ENCODE measurements around the gene HK1.

Gene HK1

GRCh38 chr10:69285699-69286098 is 7.4 kb downstream of the HK1 start:
- Histone ChIP-seq H3K27ac (no peak overlapping the region), H3K4me3 (no peak overlapping the region)
- no peak for TF ChIP-seq CTCF (IDR thresholded peaks at IDR 0.05)
- no peak for DNase-seq (ENCODE audit: low spot score)

- no peak for TF ChIP-seq CTCF (IDR thresholded peaks at IDR 0.05)
- H3K4me3 ChIP-seq, result no peak overlapping the region
- no peak overlapping the region for H3K27ac ChIP-seq
- DNase-seq (ENCODE audit: low spot score), result no peak
Observed at GRCh38 chr10:69287181-69287580, 8.9 kb downstream of the HK1 start.

- no peak for DNase-seq (ENCODE audit: low spot score)
- TF ChIP-seq CTCF (IDR thresholded peaks at IDR 0.05), result no peak
- no peak overlapping the region for H3K4me3 ChIP-seq
- no peak overlapping the region for H3K27ac ChIP-seq
Observed at GRCh38 chr10:69290993-69291392, 12.7 kb downstream of the HK1 start.

GRCh38 chr10:69292459-69292858 is 14.2 kb downstream of the HK1 start:
- DNase-seq (ENCODE audit: low spot score), result no peak
- H3K4me3 ChIP-seq, result no peak overlapping the region
- H3K27ac ChIP-seq, result no peak overlapping the region
- no peak for TF ChIP-seq CTCF (IDR thresholded peaks at IDR 0.05)

GRCh38 chr10:69295027-69295636 is 16.8 kb downstream of the HK1 start:
- TF ChIP-seq CTCF (IDR thresholded peaks at IDR 0.05), result no peak
- Histone ChIP-seq H3K27ac (no peak overlapping the region), H3K4me3 (no peak overlapping the region)
- DNase-seq (ENCODE audit: low spot score), result no peak

GRCh38 chr10:69303632-69304051 is 25.3 kb downstream of the HK1 start:
- no peak for DNase-seq (ENCODE audit: low spot score)
- Histone ChIP-seq H3K27ac (no peak overlapping the region), H3K4me3 (no peak overlapping the region)
- TF ChIP-seq CTCF (IDR thresholded peaks at IDR 0.05), result no peak

- no peak for TF ChIP-seq CTCF (IDR thresholded peaks at IDR 0.05)
- no peak overlapping the region for H3K4me3 ChIP-seq
- no peak for DNase-seq (ENCODE audit: low spot score)
- H3K27ac ChIP-seq, result no peak overlapping the region
Observed at GRCh38 chr10:69306421-69306820, 28.1 kb downstream of the HK1 start.

Data from coronary artery (tissue), 2 donors.